IMR-90 (cell line): ENCODE measurements around the gene SIX4. TPM values are rescaled to one million over a fixed set of nuclear protein-coding genes. Genes with fewer than 3 reads are reported as not detected.

Source experiments
- ATAC-seq: fragments of 200-7000 bp; cut with Tn5 transposase; 2 replicates; pipeline ENCODE4 v1.9.1; 2020; ENCODE audit warnings: low read depth, mild to moderate bottlenecking, moderate library complexity
- BruUV-seq: library from RNA; stranded (reverse); fragments of 400-500 nt; replicated peaks from 2 replicates; lab custom pipeline; 2021; lab: Mats Ljungman, UMichigan
- CTCF ChIA-PET: fragments of 300-600 bp; formaldehyde crosslinking; extraction: SDS; loops from one replicate; lab custom pipeline; 2021; ENCODE audit warnings: antibody characterized with exemption; lab: Yijun Ruan, JAX
- POLR2A ChIA-PET: fragments of 300-600 bp; sonication (Branson Sonifier 250); formaldehyde crosslinking; loops from one replicate; lab custom pipeline; 2022; ENCODE audit warnings: antibody characterized with exemption; ENCODE audit not compliant: unreplicated experiment; lab: Charles Lee
- DNase-seq: peaks from one replicate; pipeline ENCODE4 v3.0.0; 2013
- H2AFZ ChIP-seq: replicated peaks from 2 replicates; pipeline ENCODE3; 2013; ENCODE audit warnings: low read length, mild to moderate bottlenecking; ENCODE audit not compliant: poor library complexity
- H2AK5ac ChIP-seq: 2 replicates; pipeline ENCODE4 v1.6.1; 2013; ENCODE audit warnings: low read depth, low read length, inconsistent platforms
- H2AK9ac ChIP-seq: replicated peaks from 2 replicates; pipeline ENCODE3; 2013; ENCODE audit warnings: mild to moderate bottlenecking, low read depth, low read length, moderate library complexity; ENCODE audit not compliant: poor library complexity
- H2BK120ac ChIP-seq: 2 replicates; pipeline ENCODE4 v1.6.1; 2013; ENCODE audit warnings: low read depth, low read length, inconsistent platforms
- H2BK15ac ChIP-seq: 3 replicates; pipeline ENCODE4 v1.6.1; 2013; ENCODE audit warnings: low read depth, low read length, inconsistent platforms
- H2BK20ac ChIP-seq: 2 replicates; pipeline ENCODE4 v1.6.1; 2013; ENCODE audit warnings: low read depth, mild to moderate bottlenecking, inconsistent platforms, low read length, moderate library complexity
- H2BK5ac ChIP-seq: 2 replicates; pipeline ENCODE4 v1.6.1; 2013; ENCODE audit warnings: mild to moderate bottlenecking, low read depth, low read length, inconsistent platforms; ENCODE audit not compliant: poor library complexity, severe bottlenecking
- H3K14ac ChIP-seq: replicated peaks from 2 replicates; pipeline ENCODE4 v1.6.1; 2013; ENCODE audit warnings: low read depth, low read length, inconsistent platforms
- H3K18ac ChIP-seq: 2 replicates; pipeline ENCODE4 v1.6.1; 2013; ENCODE audit warnings: low read depth, low read length, control low read depth
- H3K23ac ChIP-seq: 2 replicates; pipeline ENCODE4 v1.6.1; 2013; ENCODE audit warnings: low read depth, low read length, inconsistent platforms
- H3K27ac ChIP-seq: 2 replicates; pipeline ENCODE4 v1.5.1; 2013; ENCODE audit warnings: mild to moderate bottlenecking, control low read depth, low read length; ENCODE audit not compliant: insufficient read depth
- H3K27me3 ChIP-seq: 2 replicates; pipeline ENCODE4 v1.6.1; 2013; ENCODE audit warnings: low read length; ENCODE audit not compliant: control insufficient read depth, insufficient read depth
- H3K36me3 ChIP-seq: 2 replicates; pipeline ENCODE4 v1.6.1; 2013; ENCODE audit warnings: low read length, mixed read lengths; ENCODE audit not compliant: control insufficient read depth, insufficient read depth
- H3K4ac ChIP-seq: 2 replicates; pipeline ENCODE4 v1.6.1; 2013; ENCODE audit warnings: low read depth, low read length, inconsistent platforms
- H3K4me1 ChIP-seq: 2 replicates; pipeline ENCODE4 v1.6.1; 2013; ENCODE audit warnings: low read length, mixed read lengths; ENCODE audit not compliant: control insufficient read depth, insufficient read depth
- H3K4me2 ChIP-seq: 2 replicates; pipeline ENCODE4 v1.6.1; 2013; ENCODE audit warnings: low read depth, mild to moderate bottlenecking, control low read depth, low read length, moderate library complexity
- H3K4me3 ChIP-seq: 2 replicates; pipeline ENCODE4 v1.5.1; 2013; ENCODE audit warnings: low read depth, mild to moderate bottlenecking, control low read depth, low read length, moderate library complexity; ENCODE audit not compliant: insufficient read depth
- H3K56ac ChIP-seq: 2 replicates; pipeline ENCODE4 v1.6.1; 2013; ENCODE audit warnings: low read length, inconsistent platforms; ENCODE audit not compliant: insufficient read depth; ENCODE audit errors: extremely low read depth
- H3K79me1 ChIP-seq, 2 experiments: 2 replicates each; pipeline ENCODE4 v1.6.1; 2013; ENCODE audit warnings: low read length in 2 of 2, inconsistent platforms in 1 of 2, low read depth in 1 of 2
- H3K9ac ChIP-seq: 2 replicates; pipeline ENCODE4 v1.6.1; 2013; ENCODE audit warnings: low read depth, low read length, control low read depth
- H3K9me1 ChIP-seq: 2 replicates; pipeline ENCODE4 v1.6.1; 2013; ENCODE audit warnings: low read length, inconsistent platforms; ENCODE audit not compliant: insufficient read depth
- H3K9me3 ChIP-seq: 2 replicates; pipeline ENCODE4 v1.6.1; 2013; ENCODE audit warnings: low read length; ENCODE audit not compliant: control insufficient read depth, insufficient read depth
- H4K20me1 ChIP-seq: 2 replicates; pipeline ENCODE4 v1.6.1; 2013; ENCODE audit warnings: low read length, inconsistent platforms; ENCODE audit not compliant: insufficient read depth
- H4K5ac ChIP-seq: 2 replicates; pipeline ENCODE4 v1.6.1; 2013; ENCODE audit warnings: mild to moderate bottlenecking, low read depth, low read length, control low read depth
- H4K8ac ChIP-seq, 2 experiments: 2 replicates each; pipeline ENCODE4 v1.6.1; 2013; ENCODE audit warnings: low read depth in 2 of 2, low read length in 2 of 2, control low read depth in 1 of 2, inconsistent platforms in 1 of 2
- H4K91ac ChIP-seq: 2 replicates; pipeline ENCODE4 v1.6.1; 2013; ENCODE audit warnings: low read depth, low read length, inconsistent platforms; ENCODE audit not compliant: insufficient read depth
- CEBPB ChIP-seq: IDR thresholded peaks from 2 replicates; pipeline ENCODE4 v1.6.1; 2012; ENCODE audit warnings: low read depth, low read length, improper control_type of control experiment
- RAD21 ChIP-seq: IDR thresholded peaks from 2 replicates; pipeline ENCODE4 v1.6.1; 2012; ENCODE audit warnings: low read length, improper control_type of control experiment
- WGBS, 2 experiments: methylation state at CpG; one replicate each; pipeline versions ENCODE4 v1.1.5 to v1.1.7; 2013; ENCODE audit warnings: missing lambda C conversion rate in 2 of 2; ENCODE audit not compliant: insufficient read length in 1 of 2; ENCODE audit errors: extremely low coverage in 2 of 2; 5-methylcytosine and 5-hydroxymethylcytosine counted together
- dilution Hi-C: fragments of 300-500 bp; cut with HindIII; formaldehyde crosslinking; loops from one replicate; pipeline ENCODE4 v1.14.3; 2018; ENCODE audit warnings: low sequenced_read_pairs; ENCODE audit not compliant: unreplicated experiment
- in situ Hi-C: fragments of 300-500 bp; cut with MboI; formaldehyde crosslinking; loops from 3 replicates; pipeline ENCODE4 v1.14.3; 2019; ENCODE audit warnings: low sequenced_read_pairs, inconsistent platforms, mixed read lengths
- intact Hi-C: fragments of 100-400 bp; cut with micrococcal nuclease; formaldehyde crosslinking; loops from 2 replicates; pipeline ENCODE4 v1.10.0; 2022
- polyA plus RNA-seq, 3 experiments: library from polyadenylated mRNA; depleted of rRNA; stranded (reverse); fragments of >200 nt; gene quantifications; 2 replicates each; pipeline ENCODE4 v1.2.3, GENCODE V29; 2012; ENCODE audit warnings: low replicate concordance in 1 of 3
- total RNA-seq: library from RNA; depleted of rRNA; stranded (reverse); fragments of >200 nt; gene quantifications from 2 replicates; pipeline ENCODE4 v1.2.3, GENCODE V29; 2012

Gene SIX4
- total and polyA plus RNA-seq, 2 of the 4 experiments (the other 2 are of a cell fraction) = 7.1 to 42.7 TPM

DNA sequence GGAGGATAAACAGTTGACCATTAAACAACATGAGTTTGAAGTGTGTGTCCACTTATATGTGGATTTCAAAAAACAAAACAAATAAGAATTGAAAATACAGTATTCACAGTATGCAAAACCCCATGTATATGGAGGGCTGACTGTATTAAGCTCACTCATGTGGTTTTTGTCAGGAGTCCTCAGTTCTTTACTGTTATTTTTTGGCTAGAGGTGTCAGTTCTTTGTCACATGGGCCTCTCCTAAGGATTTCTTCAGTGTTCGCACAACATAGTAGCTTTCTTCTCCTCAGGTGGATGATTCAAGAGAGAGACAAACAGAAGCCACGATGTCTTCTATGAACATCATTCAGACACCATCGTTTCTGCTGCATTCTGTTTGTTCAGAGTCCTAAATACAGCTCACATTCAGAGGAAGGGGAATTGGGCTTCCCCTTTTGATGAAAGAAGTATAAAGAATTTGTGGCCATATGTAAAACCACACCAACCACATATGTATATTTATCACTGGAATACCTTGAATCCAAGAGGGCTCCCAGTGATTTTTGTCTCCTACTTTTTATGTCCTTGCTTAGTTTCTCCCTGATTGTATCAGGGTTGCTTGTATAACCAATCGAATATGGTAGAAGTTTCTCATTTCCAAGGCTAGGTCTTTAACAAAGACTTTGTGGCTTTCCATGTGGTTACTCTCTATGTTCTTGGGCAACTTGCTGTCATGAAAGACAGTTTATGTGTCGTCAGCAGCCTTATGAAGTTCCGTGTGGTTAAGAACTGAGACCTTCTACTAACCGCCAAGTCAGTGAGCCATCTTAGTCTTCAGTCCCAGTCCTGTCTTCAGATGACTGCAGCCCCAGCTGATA, 29.3 kb upstream of the SIX4 start:
- intact Hi-C loops = no loop called here
- H3K18ac ChIP-seq = no peak overlapping the region
- H4K5ac ChIP-seq = no peak overlapping the region
- no peak overlapping the region for H2BK15ac ChIP-seq
- no peak overlapping the region for H2BK20ac ChIP-seq
- no peaks in the 10 kb centered on the region for H3K27me3 ChIP-seq
- ATAC-seq (no peak), DNase-seq (peak; percentile 40)
- no peak overlapping the region for H3K4me3 ChIP-seq
- H2BK120ac ChIP-seq = no peak overlapping the region
- dilution Hi-C loops = no loop called here
- TF ChIP-seq CEBPB (peak; percentile 50; the same call in 1 of the 2 replicates), RAD21 (no peak)
- peaks cover 18 to 61% of the 10 kb centered on the region in 2 experiments for H3K79me1 ChIP-seq
- peaks cover 6% of the 10 kb centered on the region for H3K4me1 ChIP-seq
- H3K14ac ChIP-seq = no peak overlapping the region; the same call in 1 of the 2 replicates
- H2AK9ac ChIP-seq = no peak overlapping the region
- no peak overlapping the region; a peak in 1 of 4 replicates for H4K8ac ChIP-seq
- BruUV-seq = no TSS peak
- 75% methylated on average over 2 of the region's 7 CpGs; no CpG with 5 or more reads in 1 of the 2 experiments for WGBS, 2 experiments
- H3K23ac ChIP-seq = no peak overlapping the region
- H3K4me2 ChIP-seq = no peak overlapping the region
- no peak overlapping the region; the same call in 1 of the 2 replicates for H2AK5ac ChIP-seq
- H3K9me3 ChIP-seq = no peaks in the 10 kb centered on the region
- no peak overlapping the region for H3K4ac ChIP-seq
- ChIA-PET CTCF (no interaction called here), POLR2A (interaction anchor here (0.6 kb wide), 1 partner anchor 31 kb away, joined by 3 read pairs; no protein-coding TSS in a partner anchor)
- H3K36me3 ChIP-seq = peaks cover 2% of the 10 kb centered on the region; the same call in 1 of the 2 replicates
- H3K9ac ChIP-seq = no peak overlapping the region
- no peak overlapping the region for H2BK5ac ChIP-seq
- H3K27ac ChIP-seq = no peak overlapping the region
- no peak overlapping the region for H3K56ac ChIP-seq
- peaks cover 12% of the 10 kb centered on the region; the same call in 1 of the 2 replicates for H4K20me1 ChIP-seq
- H2AFZ ChIP-seq = no peak overlapping the region
- in situ Hi-C loops = no loop called here
- H4K91ac ChIP-seq = no peak overlapping the region
- H3K9me1 ChIP-seq = peaks cover 7% of the 10 kb centered on the region
